SK-N-SH treated with all-trans-retinoic acid at 6 μM for 48 hours (cell line): ENCODE results near the gene CORO6.

ENCODE experiments used
- ARNTL ChIP-seq: fragments of 450-650 bp; formaldehyde crosslinking; IDR thresholded peaks from 2 replicates; pipeline ENCODE4 v1.5.0; 2020; ENCODE audit warnings: low read depth, mild to moderate bottlenecking, moderate library complexity, borderline replicate concordance
- CSDC2 ChIP-seq: fragments of 250-450 bp; sonication (Bioruptor Pico); IDR thresholded peaks from 2 replicates; pipeline ENCODE4 v1.5.0; 2020; ENCODE audit warnings: mild to moderate bottlenecking, moderate library complexity
- CSRNP3 ChIP-seq: fragments of 250-450 bp; sonication (Bioruptor Pico); IDR thresholded peaks from 2 replicates; pipeline ENCODE4 v1.5.1; 2021; ENCODE audit warnings: mild to moderate bottlenecking, moderate library complexity
- ESRRG ChIP-seq: fragments of 250-450 bp; sonication (Bioruptor Pico); IDR thresholded peaks from 2 replicates; pipeline ENCODE4 v1.6.1; 2021; ENCODE audit warnings: mild to moderate bottlenecking
- GLIS3 ChIP-seq: fragments of 250-450 bp; sonication (Bioruptor Pico); IDR thresholded peaks from 2 replicates; pipeline ENCODE4 v1.5.0; 2020; ENCODE audit warnings: mild to moderate bottlenecking, moderate library complexity
- PATZ1 ChIP-seq: fragments of 250-450 bp; sonication (Bioruptor Pico); IDR thresholded peaks from 2 replicates; pipeline ENCODE4 v1.8.0; 2020; ENCODE audit warnings: mild to moderate bottlenecking, moderate library complexity, borderline replicate concordance
- PPARA ChIP-seq: fragments of 250-450 bp; sonication (Bioruptor Pico); IDR thresholded peaks from 2 replicates; pipeline ENCODE4 v1.5.0; 2020; ENCODE audit warnings: mild to moderate bottlenecking, borderline replicate concordance
- TCF4 ChIP-seq: fragments of 250-450 bp; sonication (Bioruptor Pico); IDR thresholded peaks from 2 replicates; pipeline ENCODE4 v1.8.0; 2021; ENCODE audit warnings: mild to moderate bottlenecking, moderate library complexity, borderline replicate concordance
- TSHZ2 ChIP-seq: fragments of 250-450 bp; sonication (Bioruptor Pico); IDR thresholded peaks from 2 replicates; pipeline ENCODE4 v1.5.0; 2020; ENCODE audit warnings: mild to moderate bottlenecking, moderate library complexity
- ZFP3 ChIP-seq: fragments of 250-450 bp; sonication (Bioruptor Pico); IDR thresholded peaks from 2 replicates; pipeline ENCODE4 v1.5.0; 2020; ENCODE audit warnings: mild to moderate bottlenecking, moderate library complexity
- ZFP30 ChIP-seq: fragments of 450-650 bp; formaldehyde crosslinking; IDR thresholded peaks from 2 replicates; pipeline ENCODE4 v1.5.0; 2022; ENCODE audit warnings: mild to moderate bottlenecking, moderate library complexity
- ZNF8 ChIP-seq: fragments of 450-650 bp; formaldehyde crosslinking; IDR thresholded peaks from 2 replicates; pipeline ENCODE4 v1.5.0; 2020; ENCODE audit warnings: mild to moderate bottlenecking, moderate library complexity
- TF ChIP-seq, protein P1 (sequence below): fragments of 250-450 bp; sonication (Bioruptor Pico); IDR thresholded peaks from 2 replicates; pipeline ENCODE4 v1.8.0; 2021; ENCODE audit warnings: low read depth, mild to moderate bottlenecking, moderate library complexity, borderline replicate concordance

DNA sequence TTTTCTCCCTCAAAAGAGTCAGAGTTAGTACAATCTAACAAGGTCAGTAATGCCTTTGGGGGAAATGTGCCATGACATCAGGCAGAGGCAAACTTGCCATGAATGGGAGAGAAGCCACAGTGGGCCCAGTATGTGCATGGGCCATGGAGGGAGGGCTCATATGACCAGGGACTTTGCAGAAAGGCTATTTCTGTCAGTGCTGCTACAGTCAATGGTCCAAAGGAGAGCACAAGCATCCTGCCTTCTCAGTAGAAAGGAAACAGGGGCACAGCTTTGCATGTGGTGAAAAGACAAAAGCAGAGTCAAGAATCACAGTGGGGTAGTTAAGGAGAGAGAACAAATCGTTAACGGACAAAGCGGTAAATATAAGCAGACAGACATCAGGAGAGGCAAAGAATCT is 11.2 kb upstream of the CORO6 start:
- TF ChIP-seq GLIS3 (CRISPR knock-in tag): no peak
- TF ChIP-seq ZNF8 (CRISPR knock-in tag): no peak
- no peak for TF ChIP-seq ARNTL (CRISPR knock-in tag)
- no peak for TF ChIP-seq PATZ1 (CRISPR knock-in tag)
- TF ChIP-seq, protein P1, sequence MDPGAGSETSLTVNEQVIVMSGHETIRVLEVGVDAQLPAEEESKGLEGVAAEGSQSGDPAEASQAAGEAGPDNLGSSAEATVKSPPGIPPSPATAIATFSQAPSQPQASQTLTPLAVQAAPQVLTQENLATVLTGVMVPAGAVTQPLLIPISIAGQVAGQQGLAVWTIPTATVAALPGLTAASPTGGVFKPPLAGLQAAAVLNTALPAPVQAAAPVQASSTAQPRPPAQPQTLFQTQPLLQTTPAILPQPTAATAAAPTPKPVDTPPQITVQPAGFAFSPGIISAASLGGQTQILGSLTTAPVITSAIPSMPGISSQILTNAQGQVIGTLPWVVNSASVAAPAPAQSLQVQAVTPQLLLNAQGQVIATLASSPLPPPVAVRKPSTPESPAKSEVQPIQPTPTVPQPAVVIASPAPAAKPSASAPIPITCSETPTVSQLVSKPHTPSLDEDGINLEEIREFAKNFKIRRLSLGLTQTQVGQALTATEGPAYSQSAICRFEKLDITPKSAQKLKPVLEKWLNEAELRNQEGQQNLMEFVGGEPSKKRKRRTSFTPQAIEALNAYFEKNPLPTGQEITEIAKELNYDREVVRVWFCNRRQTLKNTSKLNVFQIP (CRISPR knock-in tag): no peak
- no peak for TF ChIP-seq PPARA (CRISPR knock-in tag)
- TF ChIP-seq TSHZ2: no peak
- TF ChIP-seq ZFP30 (CRISPR knock-in tag): no peak
- no peak for TF ChIP-seq CSDC2
- TF ChIP-seq CSRNP3 (CRISPR knock-in tag): no peak
- TF ChIP-seq ESRRG (CRISPR knock-in tag): no peak
- no peak for TF ChIP-seq TCF4 (CRISPR knock-in tag)
- TF ChIP-seq ZFP3 (CRISPR knock-in tag): no peak
